NOMO-1 treated with DMSO at 0.1 percent for 48 hours (cell line): Measurements from ENCODE around the gene LHX2.

Experiments
- DNase-seq: peaks from one replicate; lab custom pipeline; 2025; ENCODE audit not compliant: unreplicated experiment; lab: John Stamatoyannopoulos, UW

The LHX2 gene

GRCh38 chr9:124029617-124030016, 18.0 kb downstream of the LHX2 start:
- no peak for DNase-seq

- no peak for DNase-seq
These were observed 19.4 kb downstream of the LHX2 start for GRCh38 chr9:124030969-124031451.

DNA sequence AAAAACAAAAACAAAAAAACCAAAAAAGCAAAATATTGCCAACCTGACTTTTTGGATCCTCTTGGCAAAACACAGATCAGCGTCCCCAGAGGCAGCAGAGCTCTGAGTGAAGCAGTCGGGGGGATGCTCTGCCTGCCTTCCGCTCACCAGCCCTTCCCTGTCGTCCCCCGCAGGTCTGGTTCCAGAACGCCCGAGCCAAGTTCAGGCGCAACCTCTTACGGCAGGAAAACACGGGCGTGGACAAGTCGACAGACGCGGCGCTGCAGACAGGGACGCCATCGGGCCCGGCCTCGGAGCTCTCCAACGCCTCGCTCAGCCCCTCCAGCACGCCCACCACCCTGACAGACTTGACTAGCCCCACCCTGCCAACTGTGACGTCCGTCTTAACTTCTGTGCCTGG, 20.7 kb downstream of the LHX2 start:
- no peak for DNase-seq

- no peak for DNase-seq
These were observed 21.8 kb downstream of the LHX2 start for GRCh38 chr9:124033348-124033747.

DNA sequence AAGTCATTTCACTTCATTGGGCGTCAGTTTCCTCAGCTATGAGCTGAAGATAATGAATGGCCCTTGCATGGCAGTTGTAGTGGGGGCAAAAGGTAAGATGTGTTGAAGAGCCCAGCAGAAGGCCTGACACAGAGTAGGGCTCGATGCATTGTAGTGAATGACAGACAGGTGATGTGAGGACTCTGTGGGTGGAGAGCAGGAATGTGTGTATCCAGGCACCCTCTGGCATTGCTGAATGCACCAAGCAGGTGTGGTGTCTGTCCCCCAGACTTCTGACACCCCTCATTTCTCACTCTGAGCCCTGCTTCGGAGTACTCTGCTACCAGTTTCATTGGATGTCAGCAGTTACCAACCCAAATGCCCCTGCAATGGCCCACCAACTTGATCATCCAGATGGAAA, 22.4 kb downstream of the LHX2 start:
- DNase-seq = no peak

GRCh38 chr9:124035001-124035650, 23.6 kb downstream of the LHX2 start:
- no peak for DNase-seq

- DNase-seq = no peak
These were observed 25.0 kb downstream of the LHX2 start for GRCh38 chr9:124036578-124036977.

GRCh38 chr9:124037790-124038189, 26.2 kb downstream of the LHX2 start:
- no peak for DNase-seq

GRCh38 chr9:124038239-124038638, 26.7 kb downstream of the LHX2 start:
- DNase-seq = no peak

DNA sequence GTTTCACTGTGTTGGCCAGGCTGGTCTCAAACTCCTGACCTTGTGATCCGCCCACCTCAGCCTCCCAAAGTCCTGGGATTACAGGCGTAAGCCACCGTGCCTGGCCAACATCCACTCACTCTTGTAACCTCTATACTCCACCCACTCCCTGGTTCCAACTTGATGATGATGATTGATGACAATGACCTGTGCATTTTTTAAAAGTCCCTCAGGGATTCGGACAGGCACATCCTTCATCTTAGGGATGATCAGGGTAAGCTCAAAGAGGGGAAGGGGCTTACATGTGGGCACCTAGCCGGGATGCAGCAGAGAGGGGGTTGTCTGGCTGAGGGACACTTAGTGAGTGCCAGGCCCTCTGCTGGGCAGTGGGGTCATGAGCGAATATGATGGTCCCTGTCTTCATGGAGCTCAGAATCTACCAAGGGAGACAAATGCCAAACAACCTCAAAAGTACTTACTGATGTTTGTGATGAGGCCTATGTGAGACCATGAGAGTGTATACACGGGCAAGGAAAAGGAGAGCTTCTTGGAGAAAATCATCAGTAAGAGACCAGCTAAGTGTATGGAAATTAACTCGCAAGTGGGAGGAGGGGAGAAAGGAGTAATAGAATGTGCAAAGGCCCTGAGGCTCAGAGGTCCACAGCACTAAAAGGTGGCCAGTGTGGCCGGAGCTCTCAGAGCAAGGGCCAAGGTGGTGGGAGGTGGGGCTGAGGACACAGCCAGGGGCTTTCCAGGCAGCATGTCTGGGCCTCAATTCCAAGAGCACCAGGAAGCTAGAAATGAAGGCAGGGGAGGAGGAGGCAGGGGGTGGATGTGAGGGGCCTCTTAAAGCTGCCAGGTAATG, 27.4 kb downstream of the LHX2 start:
- DNase-seq = no peak

- DNase-seq = no peak
These were observed 28.8 kb downstream of the LHX2 start for GRCh38 chr9:124040186-124040931.

GRCh38 chr9:124040935-124041816, 29.6 kb downstream of the LHX2 start:
- no peak for DNase-seq

- DNase-seq = no peak
These were observed 30.2 kb downstream of the LHX2 start for GRCh38 chr9:124041817-124042116.

DNA sequence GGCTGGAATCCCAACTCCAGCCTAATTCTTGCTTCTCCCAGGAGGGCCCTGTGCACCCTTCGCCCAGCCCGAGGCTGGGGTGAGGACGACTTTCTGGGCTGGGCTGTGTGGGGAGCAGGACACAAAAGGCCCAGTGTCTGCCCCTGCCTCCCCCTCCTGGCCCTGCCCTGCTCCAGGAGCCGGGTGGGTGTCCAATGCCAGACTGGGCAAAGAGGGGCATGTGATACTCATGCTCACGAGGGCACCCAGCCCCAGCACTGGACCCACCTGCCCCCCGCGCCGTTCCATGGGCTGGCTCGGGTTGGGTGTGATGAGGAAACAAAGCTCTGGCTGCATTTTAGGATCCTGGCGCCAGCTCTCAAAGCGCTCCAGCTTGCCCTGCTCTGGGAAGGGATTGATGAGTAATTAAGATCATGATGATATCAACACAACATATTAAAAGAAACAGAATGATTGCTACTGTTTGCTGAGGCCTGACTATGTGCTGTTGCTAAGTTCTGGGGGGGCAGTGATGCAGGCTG, 30.7 kb downstream of the LHX2 start:
- DNase-seq = no peak

DNA sequence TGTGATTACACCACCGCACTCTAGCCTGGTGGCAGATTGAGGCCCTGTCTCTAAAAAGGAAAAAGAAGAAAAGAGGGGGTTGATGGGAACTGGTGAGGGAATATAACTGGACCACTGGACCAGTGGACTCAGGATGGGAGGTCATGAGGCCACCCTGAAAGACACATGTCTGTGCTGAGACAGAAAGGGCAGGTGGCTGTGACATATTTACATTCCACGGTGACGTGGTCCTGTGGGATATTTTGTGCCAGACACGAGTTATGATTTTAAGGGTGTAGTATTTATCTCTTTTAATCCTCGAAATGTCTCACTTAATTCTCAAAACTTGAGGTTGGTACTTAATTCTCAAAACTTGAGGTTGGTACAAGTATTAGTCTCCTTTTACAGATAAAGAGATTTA, 32.9 kb downstream of the LHX2 start:
- DNase-seq = no peak

- DNase-seq = no peak
These were observed 33.7 kb downstream of the LHX2 start for GRCh38 chr9:124045076-124045829.

DNA sequence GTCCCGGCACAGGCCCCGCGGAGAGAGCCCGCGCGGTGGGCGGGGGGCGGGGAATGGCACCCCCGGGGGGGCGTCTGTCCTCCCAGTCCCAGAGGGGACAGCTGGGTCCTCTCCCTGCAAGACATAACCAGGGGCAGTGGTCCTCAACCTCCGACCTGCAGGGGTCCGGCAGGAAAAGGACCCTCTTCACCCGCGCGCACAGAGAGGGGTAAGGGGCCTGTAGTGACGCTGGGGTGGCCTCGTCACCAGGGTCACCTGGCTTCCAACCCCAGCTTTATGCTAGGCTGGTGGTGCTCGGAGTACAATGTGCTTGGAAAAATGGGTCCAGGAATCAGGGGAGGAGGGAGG, 34.2 kb downstream of the LHX2 start:
- no peak for DNase-seq

- DNase-seq = no peak
These were observed 34.6 kb downstream of the LHX2 start for GRCh38 chr9:124046189-124046588.

- DNase-seq = no peak
These were observed 35.7 kb downstream of the LHX2 start for GRCh38 chr9:124047251-124047672.

- no peak for DNase-seq
These were observed 39.4 kb downstream of the LHX2 start for GRCh38 chr9:124050955-124051354.
